ENCODE results near the gene DPP7. TPM values are rescaled to one million over a fixed set of nuclear protein-coding genes. Genes with fewer than 3 reads are reported as not detected.

Gene DPP7
- total RNA-seq, 2 experiments from 2014 or later: 267 to 289 TPM

- no peaks in the 10 kb centered on the region for H3K9me3 Mint-ChIP-seq
- peaks cover 9% of the 10 kb centered on the region for H3K4me1 Mint-ChIP-seq
- H3K36me3 Mint-ChIP-seq: peaks cover 6% of the 10 kb centered on the region
- no peak overlapping the region for H3K27ac Mint-ChIP-seq
- DNase-seq: no peak
- no peak overlapping the region for H3K4me3 Mint-ChIP-seq
- H3K27me3 Mint-ChIP-seq: no peaks in the 10 kb centered on the region
These were observed 34.0 kb downstream of the DPP7 start for GRCh38 chr9:137080260-137081122.

GRCh38 chr9:137079401-137079787 is 35.1 kb downstream of the DPP7 start:
- H3K36me3 Mint-ChIP-seq: peaks cover 4% of the 10 kb centered on the region
- peaks cover 3% of the 10 kb centered on the region for H3K4me1 Mint-ChIP-seq
- H3K27me3 Mint-ChIP-seq: no peaks in the 10 kb centered on the region
- no peak for DNase-seq
- no peaks in the 10 kb centered on the region for H3K9me3 Mint-ChIP-seq
- H3K4me3 Mint-ChIP-seq: no peak overlapping the region
- H3K27ac Mint-ChIP-seq: no peak overlapping the region

- H3K9me3 Mint-ChIP-seq: no peaks in the 10 kb centered on the region
- H3K27me3 Mint-ChIP-seq: no peaks in the 10 kb centered on the region
- H3K4me1 Mint-ChIP-seq: peaks cover 3% of the 10 kb centered on the region
- no peak for DNase-seq
- H3K4me3 Mint-ChIP-seq: peak overlapping the region; percentile 75
- peaks cover 4% of the 10 kb centered on the region for H3K36me3 Mint-ChIP-seq
- no peak overlapping the region for H3K27ac Mint-ChIP-seq
These were observed 35.7 kb downstream of the DPP7 start for GRCh38 chr9:137078701-137079400.

GRCh38 chr9:137077758-137078693 is 36.5 kb downstream of the DPP7 start:
- peak overlapping the region; percentile 51 for H3K27ac Mint-ChIP-seq
- peaks cover 2% of the 10 kb centered on the region for H3K4me1 Mint-ChIP-seq
- H3K36me3 Mint-ChIP-seq: peaks cover 4% of the 10 kb centered on the region
- H3K4me3 Mint-ChIP-seq: peak overlapping the region; percentile 75
- DNase-seq: peak; percentile 67
- no peaks in the 10 kb centered on the region for H3K9me3 Mint-ChIP-seq
- no peaks in the 10 kb centered on the region for H3K27me3 Mint-ChIP-seq

GRCh38 chr9:137077010-137077747 is 37.4 kb downstream of the DPP7 start, which contains the start of gene UAP1L1:
UAP1L1 (plus strand) TSS chr9:137077517; CDS start chr9:137077533, 16 bp downstream.
- DNase-seq: peak; percentile 66
- Mint-ChIP-seq H3K27ac (peak within 1 kb of the TSS; percentile 51), H3K9me3 (no peaks in the 10 kb centered on the region), H3K4me3 (peak within 1 kb of the TSS; percentile 75), H3K4me1 (peaks cover 2% of the 10 kb centered on the region), H3K36me3 (peaks cover 4% of the 10 kb centered on the region), H3K27me3 (no peaks in the 10 kb centered on the region)

- no peak for DNase-seq
- Mint-ChIP-seq H3K4me3 (peak overlapping the region; percentile 68), H3K27ac (no peak overlapping the region), H3K36me3 (peaks cover 4% of the 10 kb centered on the region), H3K27me3 (no peaks in the 10 kb centered on the region), H3K4me1 (peaks cover 2% of the 10 kb centered on the region), H3K9me3 (no peaks in the 10 kb centered on the region)
These were observed 37.9 kb downstream of the DPP7 start for GRCh38 chr9:137076636-137077009.

GRCh38 chr9:137075275-137075775 is 39.2 kb downstream of the DPP7 start:
- peaks cover 4% of the 10 kb centered on the region for H3K36me3 Mint-ChIP-seq

GRCh38 chr9:137074657-137075274 is 39.8 kb downstream of the DPP7 start:
- no peak overlapping the region for H3K4me3 Mint-ChIP-seq
- no peak for DNase-seq
- no peak overlapping the region for H3K27ac Mint-ChIP-seq
- H3K36me3 Mint-ChIP-seq: peaks cover 1% of the 10 kb centered on the region
- H3K9me3 Mint-ChIP-seq: no peaks in the 10 kb centered on the region
- peaks cover 6% of the 10 kb centered on the region for H3K4me1 Mint-ChIP-seq
- H3K27me3 Mint-ChIP-seq: no peaks in the 10 kb centered on the region

More at GRCh38 chr9:137075275-137075775, 39.2 kb downstream of the DPP7 start:
- no peak overlapping the region for H3K4me3 Mint-ChIP-seq
- no peak overlapping the region for H3K27ac Mint-ChIP-seq
- H3K4me1 Mint-ChIP-seq: peaks cover 6% of the 10 kb centered on the region
- no peaks in the 10 kb centered on the region for H3K9me3 Mint-ChIP-seq
- no peak for DNase-seq
- H3K27me3 Mint-ChIP-seq: no peaks in the 10 kb centered on the region

GRCh38 chr9:137073992-137074399 is 40.5 kb downstream of the DPP7 start:
- DNase-seq: no peak
- no peaks in the 10 kb centered on the region for H3K9me3 Mint-ChIP-seq
- no peaks in the 10 kb centered on the region for H3K36me3 Mint-ChIP-seq
- H3K4me3 Mint-ChIP-seq: no peak overlapping the region
- H3K27me3 Mint-ChIP-seq: no peaks in the 10 kb centered on the region
- no peak overlapping the region for H3K27ac Mint-ChIP-seq
- peaks cover 6% of the 10 kb centered on the region for H3K4me1 Mint-ChIP-seq

GRCh38 chr9:137071282-137071681 is 43.3 kb downstream of the DPP7 start:
- Mint-ChIP-seq H3K27ac (peak overlapping the region; percentile 46), H3K4me3 (peak overlapping the region; percentile 74), H3K9me3 (no peaks in the 10 kb centered on the region), H3K36me3 (no peaks in the 10 kb centered on the region), H3K4me1 (peaks cover 8% of the 10 kb centered on the region), H3K27me3 (peaks cover 4% of the 10 kb centered on the region)
- no peak for DNase-seq

- H3K4me3 Mint-ChIP-seq: peak overlapping the region; percentile 74
- DNase-seq: no peak
- peaks cover 8% of the 10 kb centered on the region for H3K4me1 Mint-ChIP-seq
- no peaks in the 10 kb centered on the region for H3K36me3 Mint-ChIP-seq
- peaks cover 4% of the 10 kb centered on the region for H3K27me3 Mint-ChIP-seq
- no peaks in the 10 kb centered on the region for H3K9me3 Mint-ChIP-seq
- peak overlapping the region; percentile 46 for H3K27ac Mint-ChIP-seq
These were observed 43.6 kb downstream of the DPP7 start for GRCh38 chr9:137070906-137071275.

GRCh38 chr9:137070201-137070905 is 44.2 kb downstream of the DPP7 start, which contains the start of gene SAPCD2:
SAPCD2 (minus strand) TSS chr9:137070557; CDS start chr9:137070460, 97 bp downstream.
- Mint-ChIP-seq H3K4me3 (peak within 1 kb of the TSS; percentile 74), H3K9me3 (no peaks in the 10 kb centered on the region), H3K27me3 (peaks cover 4% of the 10 kb centered on the region), H3K36me3 (no peaks in the 10 kb centered on the region), H3K4me1 (peaks cover 8% of the 10 kb centered on the region), H3K27ac (peak within 1 kb of the TSS; percentile 46)
- DNase-seq: peak; percentile 89

GRCh38 chr9:137069508-137070091 is 44.9 kb downstream of the DPP7 start:
- Mint-ChIP-seq H3K9me3 (no peaks in the 10 kb centered on the region), H3K4me1 (peaks cover 8% of the 10 kb centered on the region), H3K27me3 (peaks cover 4% of the 10 kb centered on the region), H3K27ac (no peak overlapping the region), H3K4me3 (peak overlapping the region; percentile 66), H3K36me3 (no peaks in the 10 kb centered on the region)
- no peak for DNase-seq

Measured in activated naive CD8-positive, alpha-beta T cell treated with anti-CD3 and anti-CD28 coated beads for 36 hours (primary cell).